ENCODE results near the gene KCNN4. TPM values are rescaled to one million over a fixed set of nuclear protein-coding genes. Genes with fewer than 3 reads are reported as not detected.

Gene KCNN4
- total RNA-seq, 6 experiments from 2014 or later: 0.18 to 1.4 (median 0.27) TPM; not detected in 1

- Histone ChIP-seq H3K4me3 (no peak overlapping the region), H3K4me1 (peaks cover 0 to 9% (median 0%) of the 10 kb centered on the region in 4 donors), H3K9me3 (no peaks in the 10 kb centered on the region), H3K36me3 (no peaks in the 10 kb centered on the region), H3K27me3 (no peaks in the 10 kb centered on the region), H3K27ac (no peak overlapping the region)
- TF ChIP-seq POLR2A (IDR thresholded peaks at IDR 0.05) (no peak), CTCF (IDR thresholded peaks at IDR 0.05) (no peak)
- 26% methylated on average over 5 of the region's 5 CpGs for WGBS (ENCODE audit: insufficient coverage, low coverage, low lambda C conversion rate, missing lambda C conversion rate)
- DNase-seq: no peak
- no peak for ATAC-seq
- intact Hi-C loops (cut with DNase I): loop anchor here in 1 of 2 donors (2.0 kb wide), 1 partner anchor 23 kb away; no protein-coding TSS in a partner anchor
Observed at GRCh38 chr19:43773725-43774102, 7.1 kb downstream of the KCNN4 start.

GRCh38 chr19:43769256-43769655, 11.5 kb downstream of the KCNN4 start:
- no peaks in the 10 kb centered on the region for H3K36me3 ChIP-seq
- H3K4me1 ChIP-seq: peaks cover 0 to 3% (median 0%) of the 10 kb centered on the region in 4 donors
- H3K4me3 ChIP-seq: no peak overlapping the region
- intact Hi-C loops (cut with DNase I): no loop called here
- ATAC-seq (no peak), DNase-seq (no peak)
- no peaks in the 10 kb centered on the region for H3K27me3 ChIP-seq
- TF ChIP-seq POLR2A (IDR thresholded peaks at IDR 0.05) (no peak), CTCF (IDR thresholded peaks at IDR 0.05) (no peak)
- 85% methylated on average over 9 of the region's 14 CpGs for WGBS (ENCODE audit: insufficient coverage, low coverage, low lambda C conversion rate, missing lambda C conversion rate)
- no peak overlapping the region for H3K27ac ChIP-seq
- no peaks in the 10 kb centered on the region for H3K9me3 ChIP-seq

- Histone ChIP-seq H3K4me1 (no peaks in the 10 kb centered on the region), H3K36me3 (no peaks in the 10 kb centered on the region), H3K27ac (no peak overlapping the region), H3K27me3 (no peaks in the 10 kb centered on the region), H3K4me3 (no peak overlapping the region), H3K9me3 (no peaks in the 10 kb centered on the region)
- ATAC-seq (peak in 2 of 4 donors; percentile 20 to 27), DNase-seq (no peak)
- intact Hi-C loops (cut with DNase I): no loop called here
- WGBS (ENCODE audit: insufficient coverage, low coverage, low lambda C conversion rate, missing lambda C conversion rate): 54% methylated on average over 13 of the region's 15 CpGs
- TF ChIP-seq POLR2A (IDR thresholded peaks at IDR 0.05): no peak
- no peak for TF ChIP-seq CTCF (IDR thresholded peaks at IDR 0.05)
Observed at GRCh38 chr19:43768273-43769050, 12.3 kb downstream of the KCNN4 start.

GRCh38 chr19:43767818-43768217, 13.0 kb downstream of the KCNN4 start:
- WGBS (ENCODE audit: insufficient coverage, low coverage, low lambda C conversion rate, missing lambda C conversion rate): no CpG with 5 or more reads among the region's 1 CpG
- intact Hi-C loops (cut with DNase I): no loop called here
- Histone ChIP-seq H3K4me3 (no peak overlapping the region), H3K36me3 (no peaks in the 10 kb centered on the region), H3K4me1 (no peaks in the 10 kb centered on the region), H3K27ac (no peak overlapping the region), H3K9me3 (no peaks in the 10 kb centered on the region), H3K27me3 (no peaks in the 10 kb centered on the region)
- TF ChIP-seq CTCF (IDR thresholded peaks at IDR 0.05) (no peak), POLR2A (IDR thresholded peaks at IDR 0.05) (no peak)
- no peak for ATAC-seq
- no peak for DNase-seq
